KMS-11 (cell line): ENCODE data around the gene ABCB6.

Experiments
- H2AFZ ChIP-seq: fragments of 200-600 bp; sonication (generic); 2 replicates; pipeline ENCODE4 v1.6.1; 2016; ENCODE audit warnings: antibody characterized with exemption, mixed run types, low read depth
- H3K27ac ChIP-seq: fragments of 200-600 bp; sonication (generic); 2 replicates; pipeline ENCODE4 v1.6.1; 2016; ENCODE audit warnings: mild to moderate bottlenecking, mixed run types
- H3K27me3 ChIP-seq: fragments of 200-600 bp; sonication (generic); 2 replicates; pipeline ENCODE4 v1.6.1; 2017; ENCODE audit warnings: mild to moderate bottlenecking, low read depth, mixed run types, moderate library complexity; ENCODE audit not compliant: insufficient read depth
- H3K36me3 ChIP-seq: fragments of 200-600 bp; sonication (generic); 2 replicates; pipeline ENCODE4 v1.6.1; 2017; ENCODE audit warnings: mild to moderate bottlenecking, mixed run types; ENCODE audit not compliant: insufficient read depth
- H3K4me1 ChIP-seq: fragments of 200-600 bp; sonication (generic); 2 replicates; pipeline ENCODE4 v1.6.1; 2016; ENCODE audit warnings: mild to moderate bottlenecking, low read depth, mixed run types; ENCODE audit not compliant: poor library complexity, severe bottlenecking
- H3K4me2 ChIP-seq: fragments of 200-600 bp; sonication (generic); 2 replicates; pipeline ENCODE4 v1.7.0; 2016; ENCODE audit warnings: mild to moderate bottlenecking, mixed run types
- H3K4me3 ChIP-seq: fragments of 200-600 bp; sonication (generic); IDR thresholded peaks from 2 replicates; pipeline ENCODE4 v1.6.1; 2017; ENCODE audit warnings: low read depth, low read length, mixed read lengths; ENCODE audit not compliant: insufficient read depth
- H3K79me2 ChIP-seq: fragments of 200-600 bp; sonication (generic); 2 replicates; pipeline ENCODE4 v1.6.1; 2016; ENCODE audit warnings: low read depth, mixed run types; ENCODE audit not compliant: insufficient read depth
- H3K9ac ChIP-seq: fragments of 200-600 bp; sonication (generic); 2 replicates; pipeline ENCODE4 v1.6.1; 2016; ENCODE audit warnings: mild to moderate bottlenecking, mixed run types
- H4K20me1 ChIP-seq: fragments of 200-600 bp; sonication (generic); 2 replicates; pipeline ENCODE4 v1.6.1; 2016; ENCODE audit warnings: mild to moderate bottlenecking, mixed run types; ENCODE audit not compliant: insufficient read depth
- CTCF ChIP-seq: fragments of 200-600 bp; sonication (generic); conservative IDR thresholded peaks from 2 replicates; pipeline ENCODE4 v1.6.1; 2017; ENCODE audit warnings: low read depth, mild to moderate bottlenecking, antibody characterized with exemption, low read length, moderate library complexity, mixed read lengths

ABCB6 gene

GRCh38 chr2:219184121-219184520 is 34.6 kb downstream of the ABCB6 start:
- no peak overlapping the region for H3K9ac ChIP-seq
- no peaks in the 10 kb centered on the region for H3K36me3 ChIP-seq
- H3K27ac ChIP-seq, result no peak overlapping the region
- peaks cover 5% of the 10 kb centered on the region for H3K4me1 ChIP-seq
- no peaks in the 10 kb centered on the region for H4K20me1 ChIP-seq
- no peaks in the 10 kb centered on the region for H3K27me3 ChIP-seq
- H2AFZ ChIP-seq, result no peak overlapping the region
- TF ChIP-seq CTCF, result no peak
- H3K79me2 ChIP-seq, result peaks cover 13% of the 10 kb centered on the region; the same call in 1 of the 2 replicates
- H3K4me3 ChIP-seq, result no peak overlapping the region
- no peak overlapping the region for H3K4me2 ChIP-seq

GRCh38 chr2:219183151-219183772 is 35.5 kb downstream of the ABCB6 start:
- H3K27ac ChIP-seq, result no peak overlapping the region
- no peak overlapping the region for H2AFZ ChIP-seq
- H3K4me2 ChIP-seq, result no peak overlapping the region
- no peak for TF ChIP-seq CTCF
- no peak overlapping the region for H3K4me3 ChIP-seq
- peaks cover 19% of the 10 kb centered on the region; the same call in 1 of the 2 replicates for H3K79me2 ChIP-seq
- H3K27me3 ChIP-seq, result no peaks in the 10 kb centered on the region
- H4K20me1 ChIP-seq, result no peaks in the 10 kb centered on the region
- no peaks in the 10 kb centered on the region for H3K36me3 ChIP-seq
- H3K4me1 ChIP-seq, result peaks cover 9% of the 10 kb centered on the region
- no peak overlapping the region for H3K9ac ChIP-seq

GRCh38 chr2:219182331-219183150 is 36.2 kb downstream of the ABCB6 start:
- Histone ChIP-seq H3K4me2 (no peak overlapping the region), H4K20me1 (no peaks in the 10 kb centered on the region), H3K27ac (no peak overlapping the region), H3K27me3 (no peaks in the 10 kb centered on the region), H3K4me1 (peaks cover 9% of the 10 kb centered on the region), H3K36me3 (no peaks in the 10 kb centered on the region), H3K4me3 (no peak overlapping the region), H3K9ac (no peak overlapping the region), H2AFZ (no peak overlapping the region), H3K79me2 (peaks cover 19% of the 10 kb centered on the region; the same call in 1 of the 2 replicates)
- no peak for TF ChIP-seq CTCF

- Histone ChIP-seq H4K20me1 (no peaks in the 10 kb centered on the region), H3K27ac (no peak overlapping the region), H3K36me3 (no peaks in the 10 kb centered on the region), H2AFZ (no peak overlapping the region), H3K4me1 (peaks cover 9% of the 10 kb centered on the region), H3K79me2 (peaks cover 19% of the 10 kb centered on the region; the same call in 1 of the 2 replicates), H3K4me3 (no peak overlapping the region), H3K4me2 (no peak overlapping the region), H3K27me3 (no peaks in the 10 kb centered on the region), H3K9ac (no peak overlapping the region)
- TF ChIP-seq CTCF, result no peak
Observed at GRCh38 chr2:219181531-219181930, 37.2 kb downstream of the ABCB6 start.
